Measurements from ENCODE around the gene FRYL.

FRYL gene

DNA sequence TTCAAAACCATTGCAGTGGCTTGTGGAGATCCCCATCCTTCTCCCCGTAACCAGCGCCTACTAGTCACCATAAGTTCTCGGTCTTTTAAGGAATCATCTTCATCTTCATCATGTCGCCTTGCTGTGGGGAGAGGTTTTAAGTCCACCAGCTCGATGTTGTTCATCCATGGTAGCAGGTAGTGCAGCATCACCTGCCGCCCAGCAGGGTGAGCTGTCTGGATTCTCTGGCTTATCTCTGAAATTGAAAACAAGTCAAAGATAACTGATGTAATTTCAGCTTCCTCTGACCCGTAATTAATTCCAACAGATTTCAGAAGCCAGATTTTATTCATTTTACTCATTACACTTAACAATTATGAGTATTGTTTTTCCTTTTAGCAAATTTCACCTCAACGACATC is 222.6 kb downstream of the FRYL start:
- no peak for DNase-seq (ENCODE audit: low read depth in 1 of 2, low spot score in 1 of 2)
- TF ChIP-seq, protein P1, sequence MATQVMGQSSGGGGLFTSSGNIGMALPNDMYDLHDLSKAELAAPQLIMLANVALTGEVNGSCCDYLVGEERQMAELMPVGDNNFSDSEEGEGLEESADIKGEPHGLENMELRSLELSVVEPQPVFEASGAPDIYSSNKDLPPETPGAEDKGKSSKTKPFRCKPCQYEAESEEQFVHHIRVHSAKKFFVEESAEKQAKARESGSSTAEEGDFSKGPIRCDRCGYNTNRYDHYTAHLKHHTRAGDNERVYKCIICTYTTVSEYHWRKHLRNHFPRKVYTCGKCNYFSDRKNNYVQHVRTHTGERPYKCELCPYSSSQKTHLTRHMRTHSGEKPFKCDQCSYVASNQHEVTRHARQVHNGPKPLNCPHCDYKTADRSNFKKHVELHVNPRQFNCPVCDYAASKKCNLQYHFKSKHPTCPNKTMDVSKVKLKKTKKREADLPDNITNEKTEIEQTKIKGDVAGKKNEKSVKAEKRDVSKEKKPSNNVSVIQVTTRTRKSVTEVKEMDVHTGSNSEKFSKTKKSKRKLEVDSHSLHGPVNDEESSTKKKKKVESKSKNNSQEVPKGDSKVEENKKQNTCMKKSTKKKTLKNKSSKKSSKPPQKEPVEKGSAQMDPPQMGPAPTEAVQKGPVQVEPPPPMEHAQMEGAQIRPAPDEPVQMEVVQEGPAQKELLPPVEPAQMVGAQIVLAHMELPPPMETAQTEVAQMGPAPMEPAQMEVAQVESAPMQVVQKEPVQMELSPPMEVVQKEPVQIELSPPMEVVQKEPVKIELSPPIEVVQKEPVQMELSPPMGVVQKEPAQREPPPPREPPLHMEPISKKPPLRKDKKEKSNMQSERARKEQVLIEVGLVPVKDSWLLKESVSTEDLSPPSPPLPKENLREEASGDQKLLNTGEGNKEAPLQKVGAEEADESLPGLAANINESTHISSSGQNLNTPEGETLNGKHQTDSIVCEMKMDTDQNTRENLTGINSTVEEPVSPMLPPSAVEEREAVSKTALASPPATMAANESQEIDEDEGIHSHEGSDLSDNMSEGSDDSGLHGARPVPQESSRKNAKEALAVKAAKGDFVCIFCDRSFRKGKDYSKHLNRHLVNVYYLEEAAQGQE (IDR thresholded peaks at IDR 0.05; ENCODE audit: insufficient replicate concordance, low read depth): no peak
- Histone ChIP-seq H3K4me3 (replicated peaks; ENCODE audit: insufficient read depth, low read length) (no peak overlapping the region), H3K27me3 (ENCODE audit: insufficient read depth, poor library complexity, severe bottlenecking) (no peaks in the 10 kb centered on the region), H3K27ac (replicated peaks) (no peak overlapping the region)

DNA sequence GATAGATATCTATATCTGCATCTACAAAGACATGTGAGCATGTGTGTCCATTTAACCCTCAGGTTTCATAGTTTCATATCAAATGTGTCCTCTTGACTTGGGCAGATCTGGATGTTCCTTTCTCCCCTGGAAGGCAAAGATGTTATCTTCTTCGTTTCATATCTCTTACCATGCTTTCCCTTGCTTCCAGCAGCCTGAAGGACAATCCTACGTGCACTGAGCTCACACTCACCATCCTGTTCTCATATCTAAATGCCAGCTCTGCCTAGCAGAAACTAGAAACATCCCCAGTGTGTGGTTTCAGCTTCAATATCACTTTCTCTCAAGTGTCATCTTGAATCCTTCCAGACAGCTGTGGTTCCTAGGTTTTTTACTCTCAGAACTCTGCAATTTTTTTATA is 223.8 kb downstream of the FRYL start:
- TF ChIP-seq, protein P2, sequence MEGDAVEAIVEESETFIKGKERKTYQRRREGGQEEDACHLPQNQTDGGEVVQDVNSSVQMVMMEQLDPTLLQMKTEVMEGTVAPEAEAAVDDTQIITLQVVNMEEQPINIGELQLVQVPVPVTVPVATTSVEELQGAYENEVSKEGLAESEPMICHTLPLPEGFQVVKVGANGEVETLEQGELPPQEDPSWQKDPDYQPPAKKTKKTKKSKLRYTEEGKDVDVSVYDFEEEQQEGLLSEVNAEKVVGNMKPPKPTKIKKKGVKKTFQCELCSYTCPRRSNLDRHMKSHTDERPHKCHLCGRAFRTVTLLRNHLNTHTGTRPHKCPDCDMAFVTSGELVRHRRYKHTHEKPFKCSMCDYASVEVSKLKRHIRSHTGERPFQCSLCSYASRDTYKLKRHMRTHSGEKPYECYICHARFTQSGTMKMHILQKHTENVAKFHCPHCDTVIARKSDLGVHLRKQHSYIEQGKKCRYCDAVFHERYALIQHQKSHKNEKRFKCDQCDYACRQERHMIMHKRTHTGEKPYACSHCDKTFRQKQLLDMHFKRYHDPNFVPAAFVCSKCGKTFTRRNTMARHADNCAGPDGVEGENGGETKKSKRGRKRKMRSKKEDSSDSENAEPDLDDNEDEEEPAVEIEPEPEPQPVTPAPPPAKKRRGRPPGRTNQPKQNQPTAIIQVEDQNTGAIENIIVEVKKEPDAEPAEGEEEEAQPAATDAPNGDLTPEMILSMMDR (IDR thresholded peaks at IDR 0.05; ENCODE audit: insufficient read depth, low read length): no peak
- TF ChIP-seq SPI1 (IDR thresholded peaks at IDR 0.05; ENCODE audit: borderline replicate concordance, low read depth): no peak
- TF ChIP-seq, protein P1 (IDR thresholded peaks at IDR 0.05; ENCODE audit: insufficient replicate concordance, low read depth): no peak
- TF ChIP-seq GABPA (IDR thresholded peaks at IDR 0.05; ENCODE audit: low read depth): no peak
- TF ChIP-seq POLR2AphosphoS5 (IDR thresholded peaks at IDR 0.05; ENCODE audit: low read depth): no peak
- no peak overlapping the region for H3K4me3 ChIP-seq (replicated peaks; ENCODE audit: insufficient read depth, low read length)
- H3K27me3 ChIP-seq (ENCODE audit: insufficient read depth, poor library complexity, severe bottlenecking): no peaks in the 10 kb centered on the region
- H3K27ac ChIP-seq (replicated peaks): no peak overlapping the region
- no peak for DNase-seq (ENCODE audit: low read depth in 1 of 2, low spot score in 1 of 2)

DNA sequence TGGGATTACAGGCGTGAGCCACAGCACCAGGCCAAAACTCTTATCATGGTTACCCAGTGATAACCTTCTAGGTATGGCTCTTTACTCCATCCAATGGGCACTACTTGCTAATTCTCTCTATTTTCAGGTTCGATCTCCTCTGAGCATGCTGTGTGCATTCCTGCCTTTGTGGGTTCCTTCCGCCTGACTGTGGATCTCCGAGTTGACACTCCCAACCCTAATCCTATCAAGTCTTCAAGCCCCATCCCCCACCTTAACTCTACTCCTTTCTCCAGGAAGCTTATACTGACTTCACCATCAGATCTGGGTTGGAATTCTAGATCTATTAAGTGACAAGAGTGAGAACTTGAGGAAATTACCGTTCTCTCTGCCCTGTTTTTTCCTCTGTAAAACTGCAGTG is 225.5 kb downstream of the FRYL start:
- Histone ChIP-seq H3K4me3 (replicated peaks; ENCODE audit: insufficient read depth, low read length) (no peak overlapping the region), H3K27me3 (ENCODE audit: insufficient read depth, poor library complexity, severe bottlenecking) (no peaks in the 10 kb centered on the region), H3K27ac (replicated peaks) (no peak overlapping the region)
- TF ChIP-seq, protein P2 (IDR thresholded peaks at IDR 0.05; ENCODE audit: insufficient read depth, low read length): no peak
- TF ChIP-seq POLR2AphosphoS5 (IDR thresholded peaks at IDR 0.05; ENCODE audit: low read depth) (no peak), GABPA (IDR thresholded peaks at IDR 0.05; ENCODE audit: low read depth) (no peak), SPI1 (IDR thresholded peaks at IDR 0.05; ENCODE audit: borderline replicate concordance, low read depth) (no peak)
- TF ChIP-seq, protein P1 (IDR thresholded peaks at IDR 0.05; ENCODE audit: insufficient replicate concordance, low read depth): no peak
- DNase-seq (ENCODE audit: low read depth in 1 of 2, low spot score in 1 of 2): no peak

DNA sequence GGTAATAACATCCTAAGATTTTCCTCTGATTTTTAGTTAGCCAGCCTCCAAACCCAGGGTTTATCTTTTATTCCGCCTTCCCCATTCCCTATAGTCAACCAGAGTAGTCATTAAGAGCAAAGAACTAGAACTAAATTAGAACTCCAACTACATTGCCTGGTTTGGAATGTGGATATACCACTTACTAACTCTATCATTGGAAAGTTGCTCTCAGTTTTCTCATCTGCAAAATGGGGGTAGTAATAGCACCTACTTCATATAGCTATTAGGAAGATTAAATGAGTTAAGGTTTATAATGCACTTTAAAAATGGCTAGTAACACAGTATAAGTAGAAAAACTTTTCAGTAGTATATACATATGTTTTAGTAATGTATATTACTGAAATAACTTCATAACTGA is 226.4 kb downstream of the FRYL start:
- TF ChIP-seq, protein P1 (IDR thresholded peaks at IDR 0.05; ENCODE audit: insufficient replicate concordance, low read depth): no peak
- TF ChIP-seq SPI1 (IDR thresholded peaks at IDR 0.05; ENCODE audit: borderline replicate concordance, low read depth): no peak
- TF ChIP-seq POLR2AphosphoS5 (IDR thresholded peaks at IDR 0.05; ENCODE audit: low read depth): no peak
- TF ChIP-seq, protein P2 (IDR thresholded peaks at IDR 0.05; ENCODE audit: insufficient read depth, low read length): no peak
- TF ChIP-seq GABPA (IDR thresholded peaks at IDR 0.05; ENCODE audit: low read depth): no peak
- H3K27me3 ChIP-seq (ENCODE audit: insufficient read depth, poor library complexity, severe bottlenecking): no peaks in the 10 kb centered on the region
- no peak overlapping the region for H3K4me3 ChIP-seq (replicated peaks; ENCODE audit: insufficient read depth, low read length)
- DNase-seq (ENCODE audit: low read depth in 1 of 2, low spot score in 1 of 2): no peak
- no peak overlapping the region for H3K27ac ChIP-seq (replicated peaks)
